KOPT-K1 (cell line): Measurements from ENCODE around the gene PSMD11.

Experiments used
- H3K27ac ChIP-seq: fragments of 200-600 bp; sonication (generic); 2 replicates; pipeline ENCODE4 v1.5.1; 2016; ENCODE audit warnings: antibody characterized with exemption, mild to moderate bottlenecking, low read depth, low read length; ENCODE audit not compliant: poor library complexity, severe bottlenecking
- H3K36me3 ChIP-seq: fragments of 200-600 bp; sonication (generic); 2 replicates; pipeline ENCODE4 v1.5.1; 2017; ENCODE audit warnings: antibody characterized with exemption, mild to moderate bottlenecking, low read length, moderate library complexity; ENCODE audit not compliant: insufficient read depth
- H3K9me3 ChIP-seq: fragments of 200-600 bp; sonication (generic); 2 replicates; pipeline ENCODE4 v1.5.1; 2017; ENCODE audit warnings: antibody characterized with exemption, low read length, mild to moderate bottlenecking; ENCODE audit not compliant: insufficient read depth, poor library complexity, severe bottlenecking

Gene PSMD11

DNA sequence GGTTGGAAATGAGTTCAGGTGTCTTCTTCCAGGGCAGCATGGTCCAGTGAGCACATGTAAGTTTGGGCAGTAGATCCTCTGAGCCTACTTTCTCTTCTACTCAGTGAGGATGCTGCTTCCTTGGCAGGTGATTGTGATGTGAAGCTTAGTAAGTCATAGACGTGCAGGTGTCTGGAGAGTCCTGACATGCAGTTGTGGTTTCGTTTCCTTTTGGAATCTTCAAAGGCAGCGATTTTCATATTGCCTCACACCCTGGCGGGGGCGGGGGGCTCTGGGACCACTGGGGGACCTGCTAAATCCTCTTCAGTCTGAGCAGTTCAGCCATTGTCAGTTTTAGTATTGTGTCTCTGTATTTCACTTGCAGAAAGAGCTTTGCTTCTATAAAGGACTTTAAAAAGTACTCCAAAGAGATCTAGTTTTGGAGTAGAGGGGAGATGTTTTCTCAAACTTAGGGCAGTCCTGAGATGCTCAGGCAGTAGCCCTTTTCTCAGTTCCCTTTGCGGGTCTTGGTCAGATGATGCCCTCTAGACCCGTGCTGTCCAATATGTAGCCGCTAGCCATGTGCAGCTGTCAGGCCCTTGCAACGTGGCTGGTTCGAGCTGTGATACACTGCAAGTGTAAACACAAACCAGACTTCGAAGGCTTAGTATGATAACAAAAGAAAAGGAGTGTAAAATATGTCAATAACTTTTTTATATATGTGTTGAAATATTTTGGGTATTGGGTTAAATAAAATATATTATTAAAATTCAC is 38.4 kb downstream of the PSMD11 start:
- no peaks in the 10 kb centered on the region for H3K9me3 ChIP-seq
- H3K27ac ChIP-seq, result no peak overlapping the region
- H3K36me3 ChIP-seq, result peaks cover 59% of the 10 kb centered on the region

DNA sequence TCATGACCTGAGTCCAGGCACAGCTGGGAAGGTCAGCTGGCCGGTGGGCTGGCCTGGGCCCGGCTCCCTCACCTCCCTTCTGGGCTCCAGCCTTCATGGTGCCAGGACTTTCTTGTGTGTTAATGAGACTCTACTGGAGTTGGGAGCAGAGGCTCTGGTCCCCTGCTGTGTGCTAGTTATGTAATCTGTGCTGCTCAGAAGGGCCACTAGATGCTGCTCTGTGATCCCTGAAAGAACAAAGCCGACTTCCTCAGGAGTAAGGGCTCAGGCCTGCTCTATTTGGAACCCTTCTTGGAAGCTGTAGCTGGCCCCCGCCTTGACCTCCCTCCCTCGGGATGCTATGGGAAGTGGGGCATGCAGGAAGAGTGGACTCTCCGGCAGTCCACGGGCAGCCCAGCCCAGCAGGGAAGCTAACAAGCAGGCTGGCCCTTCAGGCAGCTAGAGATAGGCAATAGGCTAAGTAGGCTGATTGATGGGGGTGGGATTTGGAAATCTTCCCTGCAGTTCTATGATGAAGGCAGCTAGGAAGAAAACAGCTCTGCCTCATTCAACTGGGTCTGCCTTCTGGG is 39.2 kb downstream of the PSMD11 start:
- Histone ChIP-seq H3K27ac (no peak overlapping the region), H3K9me3 (no peaks in the 10 kb centered on the region), H3K36me3 (peaks cover 57% of the 10 kb centered on the region)

DNA sequence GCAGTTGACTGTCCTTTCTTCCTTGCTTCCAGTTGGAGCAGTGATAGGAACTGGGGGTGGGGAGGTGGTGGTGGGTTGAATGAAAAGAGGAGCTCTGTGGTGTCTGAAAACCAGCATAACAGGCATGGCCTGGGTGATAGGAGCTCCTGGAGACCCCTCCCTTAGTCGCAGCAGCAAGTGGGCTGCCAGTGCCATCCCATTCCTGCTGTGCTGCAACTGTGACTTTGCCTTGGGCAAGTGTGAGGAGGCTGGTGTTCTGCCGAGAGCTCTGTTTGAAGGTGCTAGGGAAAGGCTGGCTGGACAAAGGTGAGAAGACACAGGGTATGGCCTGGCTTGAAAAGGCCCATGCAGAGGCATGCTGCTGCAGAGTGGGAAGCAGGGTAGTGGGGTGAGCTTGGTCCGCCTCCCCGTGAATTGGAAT is 39.7 kb downstream of the PSMD11 start:
- no peaks in the 10 kb centered on the region for H3K9me3 ChIP-seq
- H3K27ac ChIP-seq, result no peak overlapping the region
- peaks cover 57% of the 10 kb centered on the region for H3K36me3 ChIP-seq

DNA sequence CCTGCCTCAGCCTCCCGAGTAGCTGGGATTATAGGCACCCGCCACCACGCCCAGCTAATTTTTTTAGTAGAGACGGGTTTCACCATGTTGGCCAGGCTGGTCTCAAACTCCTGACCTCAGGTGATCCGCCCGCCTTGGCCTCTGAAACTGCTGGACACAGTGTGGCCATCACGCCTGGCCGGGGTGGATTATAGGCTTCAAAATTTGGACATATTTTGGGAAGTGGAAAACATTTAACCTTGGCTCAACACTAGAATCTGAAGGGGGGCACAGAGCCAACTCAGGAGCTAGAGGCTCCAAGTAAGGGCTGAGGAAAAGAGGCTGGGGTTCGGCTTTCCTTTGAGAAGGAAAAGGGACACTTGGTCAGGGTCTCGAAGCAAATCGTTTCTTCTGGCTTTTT is 40.3 kb downstream of the PSMD11 start:
- no peak overlapping the region for H3K27ac ChIP-seq
- H3K9me3 ChIP-seq, result no peaks in the 10 kb centered on the region
- H3K36me3 ChIP-seq, result peaks cover 57% of the 10 kb centered on the region

DNA sequence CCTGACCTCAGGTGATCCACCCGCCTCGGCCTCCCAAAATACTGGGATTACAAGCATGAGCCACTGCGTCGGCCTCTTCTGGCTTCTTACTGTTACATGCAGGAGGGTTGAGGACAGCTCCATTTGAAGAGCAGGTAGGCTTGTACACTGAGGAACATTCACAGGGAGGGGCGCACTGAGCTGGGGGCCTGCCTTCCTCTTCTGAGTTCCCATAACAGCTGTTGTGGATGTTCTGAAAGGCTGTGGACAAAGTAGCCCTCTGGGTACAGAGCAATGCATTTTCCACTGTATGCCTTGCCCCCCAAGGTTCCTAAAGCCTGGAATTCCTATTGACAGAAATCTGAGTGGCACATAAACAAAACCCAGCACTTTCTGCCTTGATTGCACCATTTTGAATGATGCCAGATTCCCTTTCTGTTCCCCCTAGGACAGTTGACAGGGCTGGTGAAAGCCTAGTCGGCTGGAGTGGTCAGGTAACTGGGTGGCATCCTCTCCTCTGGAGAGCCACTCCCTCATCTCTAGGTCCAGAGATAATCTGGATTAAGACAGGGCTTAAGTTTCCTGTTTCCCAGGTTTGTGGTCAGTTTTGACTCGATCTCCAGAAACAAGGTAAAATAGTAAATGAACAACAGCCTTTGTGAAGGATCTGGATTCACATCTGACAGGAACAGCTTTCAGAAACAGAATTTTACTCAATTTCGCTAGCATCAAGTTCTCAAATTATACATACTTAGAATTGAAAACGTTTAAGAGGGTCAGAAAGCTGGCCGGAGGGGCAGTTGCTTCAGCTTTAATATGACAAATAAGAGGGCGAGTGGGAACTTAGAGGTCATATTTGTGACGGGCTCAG is 41.2 kb downstream of the PSMD11 start:
- no peaks in the 10 kb centered on the region for H3K9me3 ChIP-seq
- H3K27ac ChIP-seq, result no peak overlapping the region
- H3K36me3 ChIP-seq, result peaks cover 57% of the 10 kb centered on the region

DNA sequence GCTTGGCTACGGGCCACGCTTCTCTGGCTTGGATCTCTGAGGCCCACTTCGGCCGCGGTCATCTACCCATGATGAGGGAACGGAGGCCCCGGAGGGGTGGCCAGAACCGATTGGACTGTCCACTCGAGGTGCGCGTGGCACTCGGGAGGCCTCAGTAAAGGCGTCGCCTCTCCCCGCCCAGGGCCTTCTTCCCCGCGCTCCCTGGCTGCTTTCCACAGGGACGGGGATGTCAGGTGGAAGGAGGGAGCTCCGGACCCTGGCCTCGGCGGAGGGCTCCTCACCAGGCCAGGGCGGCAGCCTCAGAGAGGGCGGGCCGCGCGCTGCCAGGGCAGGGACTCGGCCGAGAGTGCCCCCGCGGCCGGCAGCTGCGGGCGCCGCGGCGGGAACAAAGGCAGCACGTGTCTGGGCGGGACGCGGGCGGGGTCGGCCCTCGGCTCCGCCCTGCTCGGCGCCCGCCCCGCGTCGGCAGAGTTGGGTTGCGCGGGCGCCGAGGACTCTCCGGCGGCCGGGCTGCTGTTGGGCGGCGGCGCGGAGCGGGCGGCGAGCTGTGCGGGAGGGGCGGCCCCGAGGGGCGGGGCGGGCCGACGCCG is 41.9 kb downstream of the PSMD11 start:
- H3K36me3 ChIP-seq, result peaks cover 52% of the 10 kb centered on the region
- no peaks in the 10 kb centered on the region for H3K9me3 ChIP-seq

DNA sequence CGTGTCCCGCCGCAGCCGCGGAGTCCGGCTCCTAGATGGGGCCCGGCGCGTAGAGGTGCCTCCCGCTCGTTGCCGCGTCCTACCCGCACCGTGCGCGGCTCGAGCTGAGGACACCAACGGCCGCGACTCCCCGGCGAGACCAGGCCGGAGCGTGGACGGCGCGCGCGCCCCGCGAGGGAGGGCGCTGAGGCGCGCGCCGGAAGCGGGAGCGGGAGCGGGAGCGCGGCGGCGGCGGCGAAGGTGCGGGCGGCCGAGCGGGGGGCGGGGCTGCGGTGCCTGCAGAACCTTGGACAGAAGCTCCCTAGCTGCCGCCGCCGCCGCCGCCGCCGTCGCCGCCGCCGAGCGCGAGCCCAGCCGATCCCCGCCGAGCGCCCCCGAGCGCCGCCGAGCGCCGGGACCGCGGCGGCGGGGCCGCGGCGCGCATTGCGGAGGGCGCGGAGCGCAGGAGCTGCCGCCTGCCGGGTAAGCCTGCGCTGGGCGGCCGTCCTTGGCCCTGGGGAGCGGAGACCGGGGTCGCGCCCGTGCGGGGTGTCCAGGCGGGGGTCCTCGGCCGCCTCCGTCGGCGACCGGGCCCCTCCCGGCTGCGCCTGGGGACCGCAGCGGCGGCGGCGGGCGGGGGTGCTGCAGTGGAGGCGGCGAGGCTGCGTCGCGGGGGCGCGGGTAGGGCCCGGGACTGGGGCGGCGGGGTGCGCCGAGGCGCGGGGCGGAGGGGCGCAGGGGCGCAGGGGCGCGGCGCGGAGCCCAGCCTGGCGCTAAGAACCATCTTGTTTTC is 42.6 kb downstream of the PSMD11 start, which contains the start of gene CDK5R1:
TSS of gene CDK5R1 (plus strand) at position 293 of the 772 bp plus-strand sequence. CDS start 628 bp downstream, outside the sequence.
- peaks cover 45% of the 10 kb centered on the region for H3K36me3 ChIP-seq
- no peaks in the 10 kb centered on the region for H3K9me3 ChIP-seq
- peak within 1 kb of the TSS; percentile 49 for H3K27ac ChIP-seq

More for the DNA sequence above, 41.9 kb downstream of the PSMD11 start:
- H3K27ac ChIP-seq, result peak overlapping the region; percentile 49

DNA sequence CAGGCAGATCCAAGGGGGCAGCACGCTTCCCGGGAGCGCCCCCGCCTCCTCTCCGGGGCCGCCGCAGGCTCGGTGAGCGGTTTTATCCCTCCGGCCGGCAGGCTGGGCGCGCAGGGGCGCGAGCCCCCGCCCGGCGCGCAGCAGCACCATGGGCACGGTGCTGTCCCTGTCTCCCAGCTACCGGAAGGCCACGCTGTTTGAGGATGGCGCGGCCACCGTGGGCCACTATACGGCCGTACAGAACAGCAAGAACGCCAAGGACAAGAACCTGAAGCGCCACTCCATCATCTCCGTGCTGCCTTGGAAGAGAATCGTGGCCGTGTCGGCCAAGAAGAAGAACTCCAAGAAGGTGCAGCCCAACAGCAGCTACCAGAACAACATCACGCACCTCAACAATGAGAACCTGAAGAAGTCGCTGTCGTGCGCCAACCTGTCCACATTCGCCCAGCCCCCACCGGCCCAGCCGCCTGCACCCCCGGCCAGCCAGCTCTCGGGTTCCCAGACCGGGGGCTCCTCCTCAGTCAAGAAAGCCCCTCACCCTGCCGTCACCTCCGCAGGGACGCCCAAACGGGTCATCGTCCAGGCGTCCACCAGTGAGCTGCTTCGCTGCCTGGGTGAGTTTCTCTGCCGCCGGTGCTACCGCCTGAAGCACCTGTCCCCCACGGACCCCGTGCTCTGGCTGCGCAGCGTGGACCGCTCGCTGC is 43.3 kb downstream of the PSMD11 start:
- Histone ChIP-seq H3K36me3 (peaks cover 38% of the 10 kb centered on the region), H3K27ac (peak overlapping the region; percentile 28), H3K9me3 (no peaks in the 10 kb centered on the region)

DNA sequence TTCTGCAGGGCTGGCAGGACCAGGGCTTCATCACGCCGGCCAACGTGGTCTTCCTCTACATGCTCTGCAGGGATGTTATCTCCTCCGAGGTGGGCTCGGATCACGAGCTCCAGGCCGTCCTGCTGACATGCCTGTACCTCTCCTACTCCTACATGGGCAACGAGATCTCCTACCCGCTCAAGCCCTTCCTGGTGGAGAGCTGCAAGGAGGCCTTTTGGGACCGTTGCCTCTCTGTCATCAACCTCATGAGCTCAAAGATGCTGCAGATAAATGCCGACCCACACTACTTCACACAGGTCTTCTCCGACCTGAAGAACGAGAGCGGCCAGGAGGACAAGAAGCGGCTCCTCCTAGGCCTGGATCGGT is 43.9 kb downstream of the PSMD11 start:
- Histone ChIP-seq H3K36me3 (peaks cover 33% of the 10 kb centered on the region), H3K27ac (no peak overlapping the region), H3K9me3 (no peaks in the 10 kb centered on the region)

DNA sequence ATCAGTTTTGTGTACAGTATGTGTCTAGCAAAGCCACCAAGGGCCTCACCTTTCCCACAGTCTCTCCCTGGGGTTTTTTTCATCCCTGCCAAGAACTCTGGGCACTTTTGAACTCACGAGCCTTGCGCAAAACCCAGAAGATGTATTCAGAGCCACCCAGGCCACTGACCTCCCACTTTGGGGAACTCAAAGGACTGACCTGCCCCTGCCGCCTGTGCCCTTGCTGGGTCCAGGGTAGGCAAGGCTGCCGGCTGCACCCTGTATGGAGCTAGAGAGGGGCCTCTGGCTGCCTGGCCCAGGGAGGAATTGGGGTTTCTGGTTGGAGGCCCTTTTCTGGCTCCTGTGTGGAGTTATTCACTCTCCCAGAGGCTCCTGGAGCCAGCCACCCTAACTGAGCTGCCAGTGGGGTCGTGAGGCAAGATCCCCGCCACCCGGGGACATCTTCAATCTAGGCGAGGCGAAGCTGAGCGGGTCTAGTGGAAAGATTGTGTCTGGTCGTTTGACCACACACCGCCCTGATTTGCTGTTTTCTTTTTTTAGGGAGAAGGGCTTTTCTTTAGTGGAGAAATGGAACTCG is 44.4 kb downstream of the PSMD11 start:
- peaks cover 28% of the 10 kb centered on the region for H3K36me3 ChIP-seq
- no peaks in the 10 kb centered on the region for H3K9me3 ChIP-seq
- no peak overlapping the region for H3K27ac ChIP-seq

DNA sequence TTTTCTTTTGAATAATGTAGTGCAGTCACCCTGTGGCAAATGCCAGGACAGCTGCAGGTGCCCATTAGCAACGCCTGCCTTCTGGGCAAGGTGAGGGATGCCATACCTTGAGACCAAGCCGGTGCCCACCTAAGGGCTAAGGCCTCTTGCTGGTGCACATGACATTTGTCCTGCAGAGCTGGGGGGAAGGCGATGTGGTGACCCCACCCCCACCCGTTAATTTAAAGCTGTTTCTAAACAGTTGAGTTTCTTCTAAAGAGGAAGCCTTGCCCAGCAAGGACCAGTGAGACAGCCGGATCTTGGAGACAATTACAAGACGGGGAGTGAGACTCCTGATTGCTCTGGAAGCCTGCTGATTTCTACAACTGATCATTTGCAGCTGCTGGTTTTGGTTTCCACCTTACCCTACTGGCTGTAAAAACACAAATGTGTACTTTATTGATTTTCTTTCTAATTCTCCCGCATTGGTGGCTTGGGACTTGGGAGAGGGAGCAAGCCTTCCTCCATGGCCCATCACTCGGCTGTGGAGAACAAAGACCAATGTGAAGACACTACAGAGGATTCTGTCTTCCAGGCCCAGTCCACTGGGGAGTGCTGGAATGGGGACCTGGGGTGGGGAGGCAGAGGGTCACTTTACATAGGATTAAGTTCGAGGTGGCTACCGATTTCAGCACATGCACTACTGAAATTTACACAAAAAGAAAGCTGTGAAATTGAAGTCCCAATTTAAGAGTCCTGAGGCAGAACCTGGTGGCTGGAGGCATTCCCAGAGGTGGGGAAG is 45.2 kb downstream of the PSMD11 start:
- Histone ChIP-seq H3K27ac (no peak overlapping the region), H3K9me3 (no peaks in the 10 kb centered on the region), H3K36me3 (peaks cover 28% of the 10 kb centered on the region)

DNA sequence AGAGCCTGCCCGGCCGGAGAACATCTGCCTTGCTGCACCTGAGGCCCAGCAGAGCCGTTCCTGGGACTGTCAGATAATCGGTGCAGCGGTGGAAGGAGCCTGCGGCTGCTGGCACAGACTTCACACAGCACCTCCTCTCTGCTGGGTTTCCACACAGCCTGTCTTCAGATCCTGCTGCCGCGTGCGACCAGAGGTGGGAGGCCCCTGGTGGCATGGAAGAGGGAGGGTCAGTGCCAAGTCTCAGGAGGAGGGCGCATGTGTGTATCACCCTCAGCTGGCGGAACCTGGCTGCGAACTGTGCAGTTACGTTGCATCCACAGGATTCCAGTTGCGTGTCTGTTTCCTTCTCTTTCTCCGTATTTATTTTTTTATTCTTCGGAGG is 45.8 kb downstream of the PSMD11 start:
- Histone ChIP-seq H3K27ac (no peak overlapping the region), H3K36me3 (peaks cover 28% of the 10 kb centered on the region), H3K9me3 (no peaks in the 10 kb centered on the region)
